CD8-positive, alpha-beta memory T cell (primary cell): ENCODE results near the gene GRIN2D. TPM values are rescaled to one million over a fixed set of nuclear protein-coding genes. Genes with fewer than 3 reads are reported as not detected.

ENCODE experiments used
- CTCF ChIA-PET: fragments of 350-600 bp; sonication (Branson Sonifier 250); formaldehyde crosslinking; loops from one replicate; lab custom pipeline; 2021; ENCODE audit warnings: antibody characterized with exemption; lab: Charles Lee
- POLR2A ChIA-PET: fragments of 350-600 bp; sonication (Branson Sonifier 250); formaldehyde crosslinking; loops from one replicate; lab custom pipeline; 2021; ENCODE audit warnings: antibody characterized with exemption; lab: Charles Lee
- DNase-seq, 5 donors: peaks; one replicate each; pipeline versions ENCODE4 v3.0.0 to v3.0.0-alpha.2; 2020 to 2022; ENCODE audit warnings: mixed read lengths in 1 of 5
- H3K27ac ChIP-seq: one replicate; pipeline ENCODE4 v1.7.0; 2013; ENCODE audit warnings: low read depth, mild to moderate bottlenecking, low read length, moderate library complexity
- H3K27me3 ChIP-seq: 2 replicates; pipeline ENCODE4 v1.7.0; 2013; ENCODE audit warnings: low read length, mild to moderate bottlenecking; ENCODE audit not compliant: insufficient read depth, poor library complexity, severe bottlenecking
- H3K36me3 ChIP-seq: 2 replicates; pipeline ENCODE4 v1.7.0; 2013; ENCODE audit warnings: mild to moderate bottlenecking, low read length, moderate library complexity; ENCODE audit not compliant: insufficient read depth
- H3K4me1 ChIP-seq: 2 replicates; pipeline ENCODE4 v1.7.0; 2013; ENCODE audit warnings: mild to moderate bottlenecking, low read length, moderate library complexity; ENCODE audit not compliant: insufficient read depth
- H3K4me3 ChIP-seq: 2 replicates; pipeline ENCODE4 v1.7.0; 2013; ENCODE audit warnings: mild to moderate bottlenecking, low read length
- H3K9me3 ChIP-seq: 2 replicates; pipeline ENCODE4 v1.7.0; 2013; ENCODE audit warnings: mild to moderate bottlenecking, low read length
- H3K27ac Mint-ChIP-seq, 8 donors: one replicate each; pipeline ENCODE4 v1.8.0; 2020 to 2021; ENCODE audit warnings: mixed read lengths in 8 of 8, mild to moderate bottlenecking in 6 of 8, inconsistent platforms in 3 of 8, moderate library complexity in 3 of 8
- H3K27me3 Mint-ChIP-seq, 2 donors: one replicate each; pipeline ENCODE4 v1.8.0; 2020 to 2021; ENCODE audit warnings: mixed read lengths in 2 of 2, mild to moderate bottlenecking in 1 of 2, moderate library complexity in 1 of 2
- H3K36me3 Mint-ChIP-seq, 3 donors: one replicate each; pipeline ENCODE4 v1.8.0; 2020 to 2021; ENCODE audit warnings: mixed read lengths in 3 of 3, inconsistent platforms in 1 of 3, mild to moderate bottlenecking in 1 of 3
- H3K4me1 Mint-ChIP-seq, 3 donors: one replicate each; pipeline ENCODE4 v1.8.0; 2020 to 2021; ENCODE audit warnings: mixed read lengths in 3 of 3, inconsistent platforms in 1 of 3, mild to moderate bottlenecking in 1 of 3
- H3K4me3 Mint-ChIP-seq, 7 donors: one replicate each; pipeline ENCODE4 v1.8.0; 2020 to 2021; ENCODE audit warnings: mixed read lengths in 7 of 7, mild to moderate bottlenecking in 6 of 7, moderate library complexity in 4 of 7, inconsistent platforms in 2 of 7
- H3K9me3 Mint-ChIP-seq, 5 donors: one replicate each; pipeline ENCODE4 v1.8.0; 2020 to 2022; ENCODE audit warnings: mixed read lengths in 5 of 5, mild to moderate bottlenecking in 3 of 5, moderate library complexity in 2 of 5, inconsistent platforms in 1 of 5
- polyA plus RNA-seq: library from polyadenylated mRNA; unstranded; fragments of 300-500 nt; fragmentation: Illumina TruSeq; gene quantifications from one replicate; pipeline ENCODE4 v1.2.3, GENCODE V29; 2021
- total RNA-seq, 2 experiments: library from RNA; stranded (reverse); gene quantifications; one replicate each; pipeline ENCODE4 v1.2.3, GENCODE V29; 2021

GRIN2D gene
- total RNA-seq (under 1 TPM; 0.13 to 0.26 TPM), polyA plus RNA-seq (0.05 TPM)

GRCh38 chr19:48393559-48394330 is at the start of gene GRIN2D:
Gene GRIN2D (plus strand): TSS chr19:48393668. CDS start chr19:48398393, 4,725 bp downstream.
- peaks cover 0 to 14% (median 0%) of the 10 kb centered on the region in 3 donors for H3K36me3 Mint-ChIP-seq
- peaks cover 28 to 31% of the 10 kb centered on the region in 2 donors for H3K27me3 Mint-ChIP-seq

DNA sequence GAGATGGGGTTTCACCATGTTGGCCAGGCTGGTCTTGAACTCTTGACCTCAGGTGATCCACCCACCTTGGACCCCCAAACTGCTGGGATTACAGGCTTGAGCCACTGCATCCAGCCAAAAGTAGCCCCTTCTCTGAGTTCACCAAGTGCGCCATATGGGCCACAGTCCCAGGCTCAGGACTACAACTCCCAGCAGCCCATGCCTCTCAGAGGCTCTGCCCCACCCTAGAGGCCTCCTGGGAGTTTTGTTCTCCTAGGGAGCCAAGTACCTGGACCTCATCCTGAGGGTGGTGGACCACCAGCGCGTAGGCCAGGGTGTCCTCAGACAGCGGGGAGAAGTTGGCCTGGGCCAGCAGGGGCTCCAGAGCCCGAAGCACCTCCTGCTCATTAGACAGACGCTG is 48.6 kb upstream of the GRIN2D start:
- H3K36me3 ChIP-seq, result no peaks in the 10 kb centered on the region
- peaks cover 0 to 3% (median 0%) of the 10 kb centered on the region in 3 donors for H3K4me1 Mint-ChIP-seq
- no peaks in the 10 kb centered on the region for H3K27me3 Mint-ChIP-seq
- ChIA-PET POLR2A (no interaction called here), CTCF (no interaction called here)
- no peak overlapping the region for H3K27ac ChIP-seq
- H3K4me1 ChIP-seq, result no peaks in the 10 kb centered on the region
- no peak for DNase-seq
- H3K27ac Mint-ChIP-seq, result no peak overlapping the region
- no peaks in the 10 kb centered on the region for H3K9me3 ChIP-seq
- H3K4me3 ChIP-seq, result no peak overlapping the region
- H3K27me3 ChIP-seq, result no peaks in the 10 kb centered on the region
- no peaks in the 10 kb centered on the region for H3K9me3 Mint-ChIP-seq
- peaks cover 0 to 26% (median 7%) of the 10 kb centered on the region in 3 donors for H3K36me3 Mint-ChIP-seq
- H3K4me3 Mint-ChIP-seq, result no peak overlapping the region

More at GRCh38 chr19:48393559-48394330, at the start of gene GRIN2D:
- ChIA-PET POLR2A (interaction anchor here (0.6 kb wide), 1 partner anchor 17 kb away, joined by 3 read pairs; no protein-coding TSS in a partner anchor), CTCF (interaction anchor here (1.5 kb wide), 1 partner anchor 191 kb away, joined by 3 read pairs; no protein-coding TSS in a partner anchor)
- Mint-ChIP-seq H3K4me3 (peak within 1 kb of the TSS; percentile 41 to 90 (median 66)), H3K9me3 (peaks cover 0 to 2% (median 0%) of the 10 kb centered on the region in 5 donors), H3K4me1 (peaks cover 32 to 65% (median 38%) of the 10 kb centered on the region in 3 donors), H3K27ac (peak within 1 kb of the TSS in 6 of 8 donors; percentile 33 to 80 (median 60))
- peak in 3 of 5 donors; percentile 16 to 59 (median 38) for DNase-seq
- Histone ChIP-seq H3K36me3 (no peaks in the 10 kb centered on the region), H3K4me1 (peaks cover 50% of the 10 kb centered on the region), H3K27me3 (peaks cover 29% of the 10 kb centered on the region), H3K9me3 (no peaks in the 10 kb centered on the region), H3K4me3 (no peak within 1 kb of the TSS), H3K27ac (no peak within 1 kb of the TSS)

- H3K9me3 Mint-ChIP-seq, result no peaks in the 10 kb centered on the region
- ChIA-PET POLR2A (no interaction called here), CTCF (interaction anchor here (1.4 kb wide), 1 partner anchor 12 kb away, joined by 6 read pairs; no protein-coding TSS in a partner anchor)
- H3K36me3 ChIP-seq, result no peaks in the 10 kb centered on the region
- H3K4me3 ChIP-seq, result no peak overlapping the region
- H3K9me3 ChIP-seq, result no peaks in the 10 kb centered on the region
- H3K27ac Mint-ChIP-seq, result peak overlapping the region in 1 of 8 donors; percentile 1
- no peak for DNase-seq
- H3K4me3 Mint-ChIP-seq, result no peak overlapping the region
- H3K4me1 Mint-ChIP-seq, result peaks cover 0 to 3% (median 2%) of the 10 kb centered on the region in 3 donors
- H3K27me3 ChIP-seq, result no peaks in the 10 kb centered on the region
- peaks cover 0 to 24% (median 7%) of the 10 kb centered on the region in 3 donors for H3K36me3 Mint-ChIP-seq
- H3K27me3 Mint-ChIP-seq, result no peaks in the 10 kb centered on the region
- no peaks in the 10 kb centered on the region for H3K4me1 ChIP-seq
- no peak overlapping the region for H3K27ac ChIP-seq
Observed at GRCh38 chr19:48346191-48346590, 47.3 kb upstream of the GRIN2D start.

GRCh38 chr19:48348045-48348444 is 45.4 kb upstream of the GRIN2D start:
- H3K4me1 Mint-ChIP-seq, result peaks cover 0 to 3% (median 3%) of the 10 kb centered on the region in 3 donors
- CTCF ChIA-PET, result interaction anchor here (0.9 to 1.6 kb wide), 2 partner anchors 14 to 144 kb away, joined by 3 to 4 read pairs; no protein-coding TSS in a partner anchor
- no peak overlapping the region for H3K27ac Mint-ChIP-seq

DNA sequence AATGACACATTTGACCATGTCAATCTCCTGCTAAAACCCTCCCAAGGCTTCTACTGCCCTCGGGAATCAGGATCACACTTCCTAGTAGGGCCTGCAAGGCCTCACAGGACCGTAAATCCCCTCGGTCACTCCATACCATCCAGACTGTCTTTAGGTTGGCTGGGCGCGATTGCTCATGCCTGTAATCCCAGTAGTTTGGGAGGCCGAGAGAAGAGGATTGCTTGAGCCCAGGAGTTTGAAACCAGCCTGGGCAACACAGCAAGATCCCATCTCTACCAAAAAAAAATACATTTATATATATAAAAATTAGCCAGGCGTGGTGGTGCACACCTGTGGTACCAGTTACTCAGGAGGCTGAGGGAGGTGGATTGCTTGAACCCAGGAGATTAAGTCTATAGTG is 44.7 kb upstream of the GRIN2D start:
- Histone ChIP-seq H3K27ac (no peak overlapping the region), H3K4me1 (no peaks in the 10 kb centered on the region), H3K9me3 (no peaks in the 10 kb centered on the region), H3K4me3 (no peak overlapping the region), H3K36me3 (no peaks in the 10 kb centered on the region), H3K27me3 (no peaks in the 10 kb centered on the region)
- POLR2A ChIA-PET, result interaction anchor here (0.7 kb wide), 1 partner anchor 36 kb away, joined by 3 read pairs; no protein-coding TSS in a partner anchor
- no peak for DNase-seq
- Mint-ChIP-seq H3K27ac (no peak overlapping the region), H3K4me1 (peaks cover 0 to 3% (median 3%) of the 10 kb centered on the region in 3 donors), H3K36me3 (peaks cover 0 to 12% (median 7%) of the 10 kb centered on the region in 3 donors), H3K9me3 (no peaks in the 10 kb centered on the region), H3K4me3 (no peak overlapping the region), H3K27me3 (no peaks in the 10 kb centered on the region)
- CTCF ChIA-PET, result interaction anchor here (1.6 kb wide), 1 partner anchor 145 kb away, joined by 4 read pairs; no protein-coding TSS in a partner anchor

More at GRCh38 chr19:48348045-48348444, 45.4 kb upstream of the GRIN2D start:
- POLR2A ChIA-PET, result no interaction called here
- no peak for DNase-seq
- Histone ChIP-seq H3K36me3 (no peaks in the 10 kb centered on the region), H3K27ac (no peak overlapping the region), H3K27me3 (no peaks in the 10 kb centered on the region), H3K4me1 (no peaks in the 10 kb centered on the region), H3K9me3 (no peaks in the 10 kb centered on the region), H3K4me3 (no peak overlapping the region)
- Mint-ChIP-seq H3K4me3 (no peak overlapping the region), H3K36me3 (peaks cover 0 to 15% (median 7%) of the 10 kb centered on the region in 3 donors), H3K9me3 (no peaks in the 10 kb centered on the region), H3K27me3 (no peaks in the 10 kb centered on the region)

GRCh38 chr19:48350856-48351255 is 42.6 kb upstream of the GRIN2D start:
- H3K36me3 ChIP-seq, result no peaks in the 10 kb centered on the region
- Mint-ChIP-seq H3K27ac (peak overlapping the region in 1 of 8 donors; percentile 23), H3K9me3 (no peaks in the 10 kb centered on the region), H3K27me3 (no peaks in the 10 kb centered on the region), H3K4me3 (no peak overlapping the region), H3K4me1 (peaks cover 0 to 3% (median 3%) of the 10 kb centered on the region in 3 donors), H3K36me3 (peaks cover 0 to 10% (median 7%) of the 10 kb centered on the region in 3 donors)
- no peak overlapping the region for H3K27ac ChIP-seq
- no peaks in the 10 kb centered on the region for H3K9me3 ChIP-seq
- DNase-seq, result no peak
- ChIA-PET POLR2A (no interaction called here), CTCF (interaction anchor here (0.6 to 1.3 kb wide), 4 partner anchors 17 to 150 kb away, joined by 3 to 8 read pairs (median 4); partner anchors contain the start of gene KDELR1)
- no peaks in the 10 kb centered on the region for H3K27me3 ChIP-seq
- no peak overlapping the region for H3K4me3 ChIP-seq
- no peaks in the 10 kb centered on the region for H3K4me1 ChIP-seq

GRCh38 chr19:48351341-48351752 is 42.1 kb upstream of the GRIN2D start:
- H3K36me3 Mint-ChIP-seq, result peaks cover 0 to 10% (median 6%) of the 10 kb centered on the region in 3 donors
- no peaks in the 10 kb centered on the region for H3K27me3 ChIP-seq
- no peak overlapping the region for H3K4me3 ChIP-seq
- peak overlapping the region in 3 of 8 donors; percentile 23 to 85 (median 65) for H3K27ac Mint-ChIP-seq
- DNase-seq, result peak; percentile 58 to 82 (median 67)
- H3K9me3 Mint-ChIP-seq, result no peaks in the 10 kb centered on the region
- H3K4me1 ChIP-seq, result no peaks in the 10 kb centered on the region
- peaks cover 0 to 3% (median 3%) of the 10 kb centered on the region in 3 donors for H3K4me1 Mint-ChIP-seq
- ChIA-PET CTCF (interaction anchor here (0.6 to 1.3 kb wide), 3 partner anchors 17 to 149 kb away, joined by 3 to 8 read pairs (median 3); partner anchors contain the start of gene KDELR1), POLR2A (no interaction called here)
- no peak overlapping the region for H3K4me3 Mint-ChIP-seq
- no peaks in the 10 kb centered on the region for H3K36me3 ChIP-seq
- no peaks in the 10 kb centered on the region for H3K9me3 ChIP-seq
- H3K27ac ChIP-seq, result no peak overlapping the region
- no peaks in the 10 kb centered on the region for H3K27me3 Mint-ChIP-seq
